Cardiac septum (tissue), 1 donor: Measurements from ENCODE around the gene SRRM2. TPM values are rescaled to one million over a fixed set of nuclear protein-coding genes. Genes with fewer than 3 reads are reported as not detected.

Source experiments
- DNase-seq: peaks from one replicate; pipeline ENCODE4 v3.0.0-alpha.2; 2020; ENCODE audit warnings: low spot score
- intact Hi-C: fragments of 100-400 bp; cut with DNase I; formaldehyde crosslinking; loops from one replicate; pipeline ENCODE4 v1.14.0; 2022
- total RNA-seq: library from RNA; stranded (reverse); fragmentation: NEBNext Ultra II Directional; extraction: Animal tissue kit (Norgen Biotek cat#: 25700); gene quantifications from one replicate; pipeline ENCODE4 v1.2.1, GENCODE V29; 2021
- donor health status: DM: no; HTN: no; CAD: no.

The SRRM2 gene
- total RNA-seq, 1 donor from 2014 or later = 335 TPM

DNA sequence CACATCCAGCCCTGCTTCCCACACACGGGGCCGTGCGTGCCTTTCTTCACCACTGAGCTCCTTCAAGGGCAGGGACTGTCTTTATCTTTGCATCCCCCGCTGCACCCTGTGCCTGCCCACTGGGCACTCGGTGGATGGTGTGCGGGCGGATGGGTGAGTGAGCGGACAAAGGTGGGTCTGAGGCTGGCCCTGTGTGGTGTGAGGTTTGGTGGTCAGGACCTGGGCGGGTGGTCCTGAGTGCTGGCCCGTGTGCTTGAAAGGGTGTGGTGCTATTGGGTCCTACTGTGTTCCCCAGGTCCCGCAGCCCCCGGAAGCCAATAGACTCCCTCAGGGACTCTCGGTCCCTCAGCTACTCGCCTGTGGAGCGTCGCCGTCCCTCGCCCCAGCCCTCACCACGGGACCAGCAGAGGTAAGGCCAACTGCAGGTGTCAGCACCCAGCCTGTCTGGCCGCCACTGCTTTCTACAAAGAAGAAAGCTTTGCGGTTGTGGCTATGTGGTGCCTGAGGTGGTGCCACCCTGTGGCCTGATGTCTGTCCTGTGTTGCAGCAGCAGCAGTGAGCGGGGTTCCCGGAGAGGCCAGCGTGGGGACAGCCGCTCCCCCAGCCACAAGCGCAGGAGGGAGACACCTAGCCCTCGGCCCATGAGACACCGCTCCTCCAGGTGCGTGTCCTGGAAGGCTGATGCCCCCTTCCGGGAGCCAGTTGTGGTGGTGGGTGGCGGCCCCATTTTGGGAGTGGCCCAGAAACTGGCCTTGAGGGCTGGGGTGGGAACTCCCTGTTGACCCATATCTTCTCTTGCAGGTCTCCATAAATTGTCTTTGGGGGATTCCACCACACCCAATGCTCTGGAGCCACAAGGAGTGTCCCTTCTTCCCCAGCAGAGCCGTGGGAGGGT is 17.9 kb downstream of the SRRM2 start:
- no peak for DNase-seq
- intact Hi-C loops = no loop called here

- no peak for DNase-seq
- intact Hi-C loops = no loop called here
Observed at GRCh38 chr16:2771496-2772402, 19.3 kb downstream of the SRRM2 start.

GRCh38 chr16:2773188-2773968 is 20.9 kb downstream of the SRRM2 start:
- DNase-seq = no peak
- intact Hi-C loops = no loop called here

GRCh38 chr16:2774161-2774891 is 21.9 kb downstream of the SRRM2 start:
- intact Hi-C loops = no loop called here
- peak; percentile 9 for DNase-seq

DNA sequence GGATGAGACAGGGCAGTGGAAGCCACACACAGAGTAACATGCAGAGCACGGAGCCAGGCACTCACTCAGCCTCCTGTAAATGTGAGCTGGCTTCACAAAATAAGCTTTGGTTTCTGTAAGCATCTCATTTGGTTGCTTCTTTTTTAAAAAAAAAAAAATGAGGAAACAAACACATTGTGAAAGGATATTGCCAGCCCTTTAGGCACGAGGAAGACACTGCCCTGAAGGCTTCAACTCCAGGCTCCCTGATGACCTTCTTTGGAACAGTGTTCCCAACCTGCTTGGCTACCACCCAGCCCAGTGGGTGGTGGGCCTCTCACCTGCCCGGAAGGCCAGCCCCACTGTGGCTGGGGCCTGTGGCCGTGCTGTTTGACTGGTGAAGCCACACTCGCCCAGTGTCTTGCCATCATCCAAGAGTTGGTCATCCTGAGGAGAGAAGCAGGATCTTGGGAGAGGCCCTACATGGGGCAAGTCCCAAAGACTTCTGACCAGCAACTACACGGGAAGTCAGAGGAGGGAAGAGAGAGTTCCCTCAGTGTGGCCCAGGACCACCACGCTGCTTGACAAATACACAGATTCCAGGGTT is 22.8 kb downstream of the SRRM2 start:
- intact Hi-C loops = loop anchor here (5.0 kb wide), 1 partner anchor 92 kb away; no protein-coding TSS in a partner anchor
- peak; percentile 51 for DNase-seq

GRCh38 chr16:2775765-2776499 is 23.5 kb downstream of the SRRM2 start:
- DNase-seq = peak; percentile 38
- intact Hi-C loops = loop anchor here (2.0 to 5.0 kb wide), 2 partner anchors 23 to 91 kb away; partner anchors contain the start of gene SRRM2

DNA sequence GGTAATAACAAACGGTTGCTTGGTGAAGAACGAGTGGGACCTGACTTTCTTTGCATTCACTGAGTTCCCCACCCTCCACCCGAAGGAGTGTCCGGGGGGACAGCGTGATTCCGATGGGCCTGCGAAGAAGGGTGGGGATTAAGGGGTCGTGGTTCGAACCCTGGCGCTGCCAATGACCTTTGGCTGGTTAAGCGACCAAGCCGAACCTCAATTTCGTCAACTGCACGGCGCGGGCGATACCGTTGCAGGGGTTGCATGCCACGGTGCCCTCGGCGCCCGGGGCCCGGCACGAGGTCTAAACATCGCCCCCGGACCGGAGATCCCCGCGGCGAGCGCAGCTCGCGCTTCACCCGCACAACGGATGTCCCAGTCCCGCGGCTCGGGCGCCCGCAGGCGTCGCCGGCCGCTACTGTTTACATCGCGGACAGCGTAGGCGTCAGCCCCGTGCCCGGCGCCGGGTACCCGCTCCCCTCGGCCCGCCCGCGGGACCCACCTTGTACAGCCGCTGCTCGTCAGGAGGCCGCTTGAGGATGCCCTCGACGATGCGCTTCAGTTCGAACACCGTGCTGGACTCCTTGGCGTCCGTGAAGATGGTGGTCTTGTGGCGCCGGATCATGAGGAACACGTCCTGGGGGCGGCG is 24.2 kb downstream of the SRRM2 start:
- DNase-seq = peak; percentile 75
- intact Hi-C loops = loop anchor here (2.0 to 5.0 kb wide), 2 partner anchors 24 to 91 kb away; partner anchors contain the start of gene SRRM2

DNA sequence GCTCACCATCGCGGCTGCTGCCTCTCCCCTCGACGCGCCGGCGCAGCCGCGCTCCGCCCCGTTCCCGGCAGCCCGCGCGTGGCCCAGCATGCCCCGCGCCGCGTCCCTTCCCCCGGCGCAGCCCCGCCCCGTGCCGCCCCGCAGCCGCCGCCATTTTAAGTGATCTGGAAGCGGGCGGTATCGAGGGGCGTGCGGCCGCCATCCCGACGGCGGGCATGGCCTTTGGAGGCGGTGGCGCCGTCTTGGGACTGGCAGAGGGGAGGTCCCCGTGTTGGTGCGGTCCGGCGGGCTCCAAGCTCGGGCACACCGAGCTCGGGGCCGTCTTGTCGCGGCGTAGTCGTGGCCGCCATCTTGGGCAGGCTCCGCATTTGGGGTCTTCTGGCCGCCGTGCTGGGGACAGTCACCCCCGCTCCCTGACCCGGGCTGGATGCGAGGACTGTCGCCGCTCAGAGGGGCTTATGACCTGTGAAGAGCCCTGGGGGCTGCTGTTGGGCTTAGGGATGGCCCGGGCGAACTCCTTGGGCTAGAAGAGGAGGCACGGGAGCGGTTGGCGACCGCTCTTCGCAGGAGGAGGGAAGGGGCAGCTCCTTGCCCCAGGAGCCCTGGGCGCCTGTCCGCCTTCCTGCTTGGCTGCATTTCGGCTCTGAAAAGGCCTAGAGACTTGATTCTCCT is 24.9 kb downstream of the SRRM2 start, which contains the start of gene ELOB:
Gene ELOB (minus strand): TSS at position 50 of the 672 bp plus-strand sequence. CDS start 41 bp downstream, at position 9.
- intact Hi-C loops = loop anchor here (2.0 to 5.0 kb wide), 2 partner anchors 25 to 90 kb away; partner anchors contain the start of gene SRRM2
- DNase-seq = peak; percentile 95

- DNase-seq = peak; percentile 44
- intact Hi-C loops = loop anchor here (2.0 to 5.0 kb wide), 2 partner anchors 25 to 89 kb away; partner anchors contain the start of gene SRRM2
Observed at GRCh38 chr16:2777903-2778629, 25.6 kb downstream of the SRRM2 start.

DNA sequence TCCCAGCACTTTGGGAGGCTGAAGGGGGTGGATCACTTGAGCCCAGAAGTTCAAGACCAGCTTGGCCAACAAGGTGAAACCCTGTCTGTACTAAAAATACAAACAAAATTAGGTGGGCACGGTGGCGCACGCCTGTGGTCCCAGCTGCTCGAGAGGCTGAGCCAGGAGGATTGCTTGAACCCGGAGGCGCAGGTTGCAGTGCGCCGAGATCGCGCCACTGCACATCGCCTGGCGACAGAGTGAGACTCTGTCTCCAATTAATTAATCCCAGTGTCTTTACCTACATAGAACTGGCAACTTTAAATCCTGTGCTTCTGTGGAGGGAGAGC is 26.2 kb downstream of the SRRM2 start:
- DNase-seq = no peak
- intact Hi-C loops = loop anchor here (5.0 kb wide), 1 partner anchor 89 kb away; no protein-coding TSS in a partner anchor

- peak; percentile 50 for DNase-seq
- intact Hi-C loops = loop anchor here (5.0 kb wide), 1 partner anchor 88 kb away; no protein-coding TSS in a partner anchor
Observed at GRCh38 chr16:2779151-2779920, 26.9 kb downstream of the SRRM2 start.

GRCh38 chr16:2779978-2780898 is 27.8 kb downstream of the SRRM2 start:
- intact Hi-C loops = loop anchor here (5.0 to 10.0 kb wide), 2 partner anchors 45 to 87 kb away; no protein-coding TSS in a partner anchor
- peak; percentile 24 for DNase-seq

DNA sequence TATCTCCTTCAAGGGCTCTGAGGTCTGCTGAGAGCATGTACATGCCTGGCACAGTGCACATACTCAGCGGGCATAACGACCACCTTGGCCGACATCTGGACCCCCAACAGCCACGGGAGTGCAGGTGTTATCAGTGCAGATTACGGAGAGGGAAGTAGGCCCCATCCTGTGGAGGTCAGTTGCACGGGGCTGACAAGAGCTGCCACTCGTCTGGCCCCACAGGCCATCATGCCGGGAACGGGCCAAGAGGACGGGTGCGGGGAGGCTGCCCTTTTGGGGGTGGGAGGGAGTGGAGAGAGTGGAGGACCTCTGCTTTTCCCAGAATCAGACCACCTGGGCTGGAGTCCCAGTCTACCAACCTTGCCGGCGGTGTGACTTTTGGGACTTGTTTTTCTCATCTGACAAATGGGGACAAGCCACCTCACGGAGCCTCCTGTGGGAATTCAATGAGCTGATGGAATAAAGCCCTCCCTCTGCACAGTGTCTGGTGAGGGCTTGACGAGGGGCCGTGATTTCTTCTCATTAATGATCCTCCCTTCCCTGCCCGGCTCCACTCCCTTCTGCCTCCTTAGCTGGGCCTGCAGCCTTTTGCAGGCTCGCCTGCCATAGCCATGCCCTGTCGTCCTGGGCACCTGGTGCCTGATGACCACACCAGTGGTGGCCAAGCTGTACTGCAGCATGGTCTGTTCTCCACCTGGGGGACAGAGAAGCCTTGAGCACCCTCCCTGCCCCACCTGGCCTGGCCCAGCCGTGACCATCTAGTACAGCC is 30.3 kb downstream of the SRRM2 start:
- DNase-seq = peak; percentile 47

More for the DNA sequence above, 30.3 kb downstream of the SRRM2 start:
- intact Hi-C loops = loop anchor here (10.0 kb wide), 1 partner anchor 48 kb away; no protein-coding TSS in a partner anchor
